Prostate gland (tissue), 2 donors: Measurements from ENCODE around the gene WNT3A.

Experiments
- CTCF ChIP-seq, 4 experiments: fragments of 200-600 bp in 2 of 4; fragments of 450-650 bp in 2 of 4; sonication (generic) in 2 of 4; IDR thresholded peaks; 1 replicate in 3 of 4; 2 replicates in 1 of 4; pipeline ENCODE4 v1.5.1; 2016 to 2019; ENCODE audit warnings: antibody characterized with exemption in 4 of 4, mild to moderate bottlenecking in 2 of 4, moderate library complexity in 2 of 4
- POLR2A ChIP-seq: fragments of 450-650 bp; IDR thresholded peaks from one replicate; pipeline ENCODE4 v1.6.1; 2016; ENCODE audit warnings: antibody characterized with exemption, mild to moderate bottlenecking
- POLR2AphosphoS5 ChIP-seq: sonication (generic); formaldehyde crosslinking; IDR thresholded peaks from one replicate; pipeline ENCODE4 v1.6.1; 2017; ENCODE audit warnings: antibody characterized with exemption

DNA sequence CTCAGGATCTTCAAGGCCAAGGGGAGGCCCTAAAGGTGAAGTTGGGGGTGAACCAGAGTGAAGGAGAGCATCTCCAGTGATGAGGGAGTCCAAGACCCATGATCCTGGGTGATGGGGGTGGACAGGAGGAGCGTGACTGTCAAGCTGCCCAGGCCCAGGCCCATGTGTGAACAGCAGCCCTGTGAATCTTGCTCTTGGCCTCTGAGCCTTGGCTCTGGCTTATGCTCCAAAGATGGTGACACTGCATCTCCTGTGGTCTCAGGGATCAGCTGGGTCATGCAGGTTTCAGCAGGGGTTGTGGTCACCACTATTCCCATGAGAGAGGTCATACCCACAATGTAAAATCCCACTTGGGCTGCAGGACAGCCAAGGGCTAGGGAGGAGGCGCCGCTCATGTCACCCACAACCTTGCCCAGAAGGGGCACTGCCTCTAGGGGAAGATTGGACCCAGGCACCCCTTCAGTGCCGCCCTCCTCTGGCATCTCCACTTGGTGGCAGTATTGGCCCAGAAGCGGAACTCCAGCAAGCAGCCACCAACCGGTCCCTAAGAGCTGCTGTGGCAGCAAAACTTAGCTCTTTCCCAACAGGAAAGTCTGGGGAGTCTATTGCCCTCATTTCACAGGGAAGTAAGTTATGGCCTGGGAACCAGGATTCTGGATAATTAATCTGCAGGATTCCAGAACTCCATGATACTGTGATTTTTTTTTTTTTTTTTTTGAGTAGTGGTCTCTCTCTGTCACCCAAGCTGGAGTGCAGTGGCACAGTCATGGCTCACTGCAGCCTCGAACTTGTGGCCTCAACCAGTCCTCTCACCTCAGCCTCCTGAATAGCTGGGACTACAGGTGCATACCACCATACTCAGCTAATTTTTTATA is 7.5 kb upstream of the WNT3A start:
- TF ChIP-seq CTCF (IDR thresholded peaks at IDR 0.05) (peak; percentile 13 to 91 (median 70)), POLR2A (no peak), POLR2AphosphoS5 (peak; percentile 48)
